Measurements from ENCODE around the gene GOLGA6C.
"Not testable (repeated sequence)": the region's sequence is repeated elsewhere in the genome, so short reads cannot be mapped to it uniquely, and the experiment has no call there.

Gene GOLGA6C

DNA sequence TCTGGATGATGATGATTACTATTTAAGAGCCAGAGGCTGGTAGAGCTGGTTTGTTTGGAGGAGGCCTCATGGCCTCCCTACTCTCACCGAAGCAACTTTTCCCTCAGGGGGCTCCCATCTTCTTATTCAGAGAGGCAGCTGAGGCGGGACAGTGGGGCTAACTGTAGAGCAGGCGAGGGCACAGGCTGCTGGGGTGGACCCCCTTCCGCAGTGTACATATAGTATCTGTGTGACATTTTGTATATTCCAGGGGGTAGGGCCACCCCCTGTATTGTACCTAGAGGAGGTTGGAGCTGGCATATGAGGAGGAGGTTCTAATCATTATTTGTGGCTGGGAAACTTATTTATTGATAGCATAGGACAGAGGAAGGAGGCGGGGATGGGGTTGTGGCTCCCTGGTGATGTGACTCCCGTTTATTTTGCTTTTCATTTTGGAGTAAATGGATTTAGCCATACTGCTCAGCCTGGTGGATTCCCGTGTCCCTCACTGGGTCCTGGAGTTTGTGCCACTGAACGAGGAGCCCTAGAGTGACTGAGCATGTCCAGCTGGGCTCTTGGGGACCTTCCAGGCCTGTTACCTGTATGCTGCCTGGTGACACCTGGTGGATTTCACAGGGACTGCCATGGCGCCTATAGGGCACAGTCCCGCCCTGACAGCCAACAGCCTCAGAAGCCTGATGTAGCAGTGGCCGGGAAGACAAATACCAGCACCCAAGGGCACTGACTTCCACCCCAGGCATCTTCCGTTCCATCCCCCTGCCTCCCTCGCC, 40.6 kb downstream of the GOLGA6C start:
- not testable (repeated sequence) for H3K4me1 ChIP-seq (ENCODE audit: control insufficient read depth in 1 of 2, insufficient read depth in 1 of 2, low read depth in 1 of 2, low read length in 1 of 2); H3K9me3 ChIP-seq; H3K27me3 ChIP-seq; H3K27ac ChIP-seq; H3K4me3 ChIP-seq (ENCODE audit: low read depth in 1 of 2, low read length in 1 of 2); H3K36me3 ChIP-seq

DNA sequence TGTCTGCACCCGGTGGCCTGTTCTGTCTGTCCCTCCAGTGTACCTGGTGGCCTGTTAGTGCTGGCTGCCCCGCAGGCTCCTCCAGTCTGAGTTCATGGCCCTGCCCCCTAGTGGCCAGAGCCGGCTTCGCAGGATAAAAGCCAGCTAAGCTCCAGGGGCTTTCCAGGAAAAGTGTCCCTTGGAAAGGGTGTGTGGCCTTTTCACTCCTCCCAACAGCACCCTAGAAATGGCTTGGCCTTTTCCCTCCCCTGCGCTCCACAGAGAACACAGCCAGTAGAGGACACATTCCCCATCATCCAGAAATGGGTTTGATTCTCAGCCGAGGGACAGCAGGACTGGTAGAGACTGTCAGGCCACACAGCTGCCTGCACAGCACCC, 41.2 kb downstream of the GOLGA6C start:
- H3K9me3 ChIP-seq; H3K27ac ChIP-seq; H3K4me3 ChIP-seq (ENCODE audit: low read depth in 1 of 2, low read length in 1 of 2); H3K36me3 ChIP-seq; H3K4me1 ChIP-seq (ENCODE audit: control insufficient read depth in 1 of 2, insufficient read depth in 1 of 2, low read depth in 1 of 2, low read length in 1 of 2): not testable (repeated sequence)
- TF ChIP-seq, protein P1, sequence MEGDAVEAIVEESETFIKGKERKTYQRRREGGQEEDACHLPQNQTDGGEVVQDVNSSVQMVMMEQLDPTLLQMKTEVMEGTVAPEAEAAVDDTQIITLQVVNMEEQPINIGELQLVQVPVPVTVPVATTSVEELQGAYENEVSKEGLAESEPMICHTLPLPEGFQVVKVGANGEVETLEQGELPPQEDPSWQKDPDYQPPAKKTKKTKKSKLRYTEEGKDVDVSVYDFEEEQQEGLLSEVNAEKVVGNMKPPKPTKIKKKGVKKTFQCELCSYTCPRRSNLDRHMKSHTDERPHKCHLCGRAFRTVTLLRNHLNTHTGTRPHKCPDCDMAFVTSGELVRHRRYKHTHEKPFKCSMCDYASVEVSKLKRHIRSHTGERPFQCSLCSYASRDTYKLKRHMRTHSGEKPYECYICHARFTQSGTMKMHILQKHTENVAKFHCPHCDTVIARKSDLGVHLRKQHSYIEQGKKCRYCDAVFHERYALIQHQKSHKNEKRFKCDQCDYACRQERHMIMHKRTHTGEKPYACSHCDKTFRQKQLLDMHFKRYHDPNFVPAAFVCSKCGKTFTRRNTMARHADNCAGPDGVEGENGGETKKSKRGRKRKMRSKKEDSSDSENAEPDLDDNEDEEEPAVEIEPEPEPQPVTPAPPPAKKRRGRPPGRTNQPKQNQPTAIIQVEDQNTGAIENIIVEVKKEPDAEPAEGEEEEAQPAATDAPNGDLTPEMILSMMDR (IDR thresholded peaks at IDR 0.05) = peak; percentile 84
- peaks cover 11% of the 10 kb centered on the region for H3K27me3 ChIP-seq

DNA sequence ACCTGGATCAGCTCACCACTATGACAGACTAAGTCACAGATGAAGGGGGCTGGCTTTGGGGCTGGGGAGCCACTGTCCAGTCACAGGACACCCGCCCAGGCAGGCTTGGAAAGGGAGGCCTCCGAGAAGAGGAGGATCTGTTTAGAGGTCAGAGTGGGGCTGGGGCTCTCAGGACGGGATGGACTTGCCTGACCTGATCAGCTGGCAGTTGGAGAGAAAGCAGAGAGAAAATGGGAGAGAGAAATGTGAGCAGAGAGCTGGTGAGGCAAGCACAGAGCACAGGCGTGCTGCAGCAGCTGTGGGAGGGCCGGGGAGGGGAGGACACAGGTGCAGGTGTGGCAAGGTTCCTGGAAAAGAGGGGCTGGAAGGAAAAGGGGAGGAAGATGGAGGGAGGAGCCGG, 41.9 kb downstream of the GOLGA6C start:
- H3K27ac ChIP-seq; H3K9me3 ChIP-seq; H3K4me1 ChIP-seq (ENCODE audit: control insufficient read depth in 1 of 2, insufficient read depth in 1 of 2, low read depth in 1 of 2, low read length in 1 of 2); H3K36me3 ChIP-seq; H3K4me3 ChIP-seq (ENCODE audit: low read depth in 1 of 2, low read length in 1 of 2): not testable (repeated sequence)
- H3K27me3 ChIP-seq = peaks cover 18% of the 10 kb centered on the region

DNA sequence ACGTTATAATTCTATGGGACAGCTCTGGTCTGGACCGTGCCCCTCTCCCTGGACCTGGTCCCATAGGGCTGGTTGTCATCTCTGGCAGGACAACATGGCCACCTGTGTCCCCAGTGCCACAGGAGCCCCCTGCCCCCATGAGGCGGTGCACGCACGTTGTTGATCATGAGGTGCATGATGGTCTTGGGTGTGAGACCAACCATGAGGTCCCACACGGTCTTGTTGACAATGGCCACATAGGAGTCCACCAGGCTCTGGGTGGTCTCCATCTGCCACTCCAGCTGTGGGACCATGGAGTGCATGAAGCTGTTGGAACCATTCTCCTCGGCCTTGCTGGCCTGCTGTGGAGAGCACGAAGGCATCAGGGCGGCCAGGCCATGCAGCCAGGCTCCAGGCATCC, 44.2 kb downstream of the GOLGA6C start:
- Histone ChIP-seq H3K36me3 (no peaks in the 10 kb centered on the region), H3K9me3 (no peaks in the 10 kb centered on the region), H3K27ac (no peak overlapping the region), H3K4me1 (ENCODE audit: control insufficient read depth in 1 of 2, insufficient read depth in 1 of 2, low read depth in 1 of 2, low read length in 1 of 2) (no peaks in the 10 kb centered on the region), H3K4me3 (ENCODE audit: low read depth in 1 of 2, low read length in 1 of 2) (no peak overlapping the region), H3K27me3 (peaks cover 22% of the 10 kb centered on the region)
- TF ChIP-seq, protein P1 (IDR thresholded peaks at IDR 0.05) = no peak

DNA sequence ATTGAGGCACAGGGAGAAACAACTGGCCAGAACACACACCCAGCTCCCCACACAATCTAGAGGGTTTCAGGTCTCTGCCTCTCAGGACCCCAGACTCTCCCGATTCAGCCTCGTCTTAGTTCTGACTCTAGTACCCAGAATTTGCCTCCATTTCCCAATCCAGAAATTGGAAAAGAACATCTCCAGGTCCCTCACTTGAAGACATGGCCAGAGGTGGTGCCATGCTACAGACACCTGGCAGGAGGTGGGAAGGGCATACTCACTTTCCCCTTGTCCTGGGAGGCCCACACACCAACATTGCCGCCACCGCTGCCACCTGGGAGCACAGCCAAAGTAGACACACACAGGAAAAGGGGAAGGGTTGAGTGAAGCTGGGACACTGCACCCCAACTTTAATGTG, 44.6 kb downstream of the GOLGA6C start:
- H3K36me3 ChIP-seq; H3K4me3 ChIP-seq (ENCODE audit: low read depth in 1 of 2, low read length in 1 of 2); H3K4me1 ChIP-seq (ENCODE audit: control insufficient read depth in 1 of 2, insufficient read depth in 1 of 2, low read depth in 1 of 2, low read length in 1 of 2); H3K9me3 ChIP-seq; H3K27ac ChIP-seq: not testable (repeated sequence)
- peaks cover 25% of the 10 kb centered on the region for H3K27me3 ChIP-seq

DNA sequence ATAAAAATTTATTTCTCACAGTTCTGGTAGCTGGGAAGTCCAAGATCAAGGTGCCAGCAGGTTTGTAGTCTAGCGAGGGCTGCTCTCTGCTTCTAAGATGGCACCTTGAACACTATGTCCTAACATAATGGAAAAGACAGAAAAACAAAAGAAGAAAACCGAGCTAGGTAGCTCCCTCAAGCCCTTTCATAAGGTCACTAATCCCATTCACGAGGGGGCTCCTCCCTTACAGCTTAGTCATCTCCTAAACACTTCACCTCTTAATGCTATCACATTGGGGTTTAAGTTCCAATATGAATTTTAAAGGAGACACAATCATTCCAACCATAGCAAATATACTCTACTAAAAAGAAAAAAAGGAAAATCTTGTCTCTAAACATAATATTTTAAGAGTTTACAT, 48.1 kb downstream of the GOLGA6C start:
- no peaks in the 10 kb centered on the region for H3K4me1 ChIP-seq (ENCODE audit: control insufficient read depth in 1 of 2, insufficient read depth in 1 of 2, low read depth in 1 of 2, low read length in 1 of 2)
- H3K27me3 ChIP-seq = peaks cover 44% of the 10 kb centered on the region
- H3K4me3 ChIP-seq (ENCODE audit: low read depth in 1 of 2, low read length in 1 of 2) = no peak overlapping the region
- H3K9me3 ChIP-seq = no peaks in the 10 kb centered on the region
- TF ChIP-seq, protein P1 (IDR thresholded peaks at IDR 0.05) = no peak
- H3K27ac ChIP-seq = no peak overlapping the region
- H3K36me3 ChIP-seq = no peaks in the 10 kb centered on the region

DNA sequence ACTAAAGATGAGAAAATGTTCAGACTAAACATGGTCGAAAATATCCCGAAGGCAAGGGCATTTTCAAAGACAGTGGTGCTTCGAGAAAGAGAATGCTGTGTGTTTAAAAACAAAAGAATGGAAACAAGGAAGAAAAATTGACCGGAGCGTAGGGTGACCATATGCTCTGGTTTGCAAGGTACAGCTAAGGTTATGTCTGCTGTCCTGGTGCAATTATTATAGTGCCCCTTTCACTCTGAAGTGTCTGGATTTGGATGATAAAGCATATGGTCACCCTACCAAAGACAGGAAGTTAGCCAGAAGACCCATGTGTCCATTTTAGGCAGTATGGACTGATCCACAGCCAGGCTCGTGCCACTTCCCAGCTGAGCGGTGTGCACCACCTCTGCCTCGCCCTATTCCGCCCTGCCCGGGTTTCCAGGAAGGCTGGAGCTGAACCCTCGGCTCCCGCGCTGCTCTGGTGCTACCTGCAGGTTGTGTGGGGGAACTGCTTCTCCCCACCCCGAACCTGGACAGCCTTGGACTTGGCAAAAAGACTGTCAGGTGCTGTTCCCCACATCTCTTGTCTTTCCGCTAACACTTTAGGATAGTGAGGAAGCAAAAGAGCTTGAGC, 49.8 kb downstream of the GOLGA6C start:
- Histone ChIP-seq H3K4me1 (ENCODE audit: control insufficient read depth in 1 of 2, insufficient read depth in 1 of 2, low read depth in 1 of 2, low read length in 1 of 2) (no peaks in the 10 kb centered on the region), H3K4me3 (ENCODE audit: low read depth in 1 of 2, low read length in 1 of 2) (no peak overlapping the region), H3K27ac (no peak overlapping the region), H3K9me3 (no peaks in the 10 kb centered on the region), H3K36me3 (no peaks in the 10 kb centered on the region), H3K27me3 (peaks cover 46% of the 10 kb centered on the region)
- TF ChIP-seq, protein P1 (IDR thresholded peaks at IDR 0.05) = no peak

Measured in neutrophil (primary cell).